ENCODE measurements around the gene FKBP1A. TPM values are rescaled to one million over a fixed set of nuclear protein-coding genes. Genes with fewer than 3 reads are reported as not detected.
A peak's percentile ranks its signal among the peaks of the same experiment; 100 is the strongest.

The FKBP1A gene
- total and polyA plus RNA-seq, 2 donors (not counting 3 experiments of a cell fraction or from before 2014, with no cell fraction given): 968 to 1,972 TPM

DNA sequence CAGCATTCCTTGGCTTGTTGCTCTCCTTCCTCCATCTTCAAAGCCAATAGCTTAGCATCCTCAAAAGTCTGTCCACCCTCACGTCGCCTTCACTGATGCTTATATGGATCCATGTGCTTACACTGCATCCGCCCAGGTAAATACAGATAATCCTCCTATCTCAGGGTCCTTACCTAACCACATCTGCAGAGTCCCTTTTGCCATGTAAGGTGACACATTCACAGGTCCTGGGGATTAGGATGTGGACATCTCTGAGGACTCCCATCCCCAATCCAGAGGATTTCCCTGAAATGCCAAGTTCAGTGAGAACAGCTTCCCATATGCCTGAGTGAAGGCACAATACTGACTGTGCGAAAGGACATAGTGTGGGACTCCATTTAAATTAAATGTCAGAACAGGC, 25.4 kb downstream of the FKBP1A start:
- Histone ChIP-seq H3K27me3 (ENCODE audit: control insufficient read depth in 2 of 2, insufficient read depth in 2 of 2, low read length in 2 of 2) (no peaks in the 10 kb centered on the region), H3K36me3 (ENCODE audit: control insufficient read depth in 2 of 2, extremely low read depth in 1 of 2, insufficient read depth in 2 of 2, low read length in 2 of 2) (peaks cover 21 to 26% of the 10 kb centered on the region in 2 experiments), H2AFZ (ENCODE audit: low read depth, low read length) (no peak overlapping the region), H3K9me1 (replicated peaks; ENCODE audit: control insufficient read depth, extremely low read depth, insufficient read depth, low read length) (no peaks in the 10 kb centered on the region), H3K9ac (replicated peaks; ENCODE audit: extremely low read depth, insufficient read depth, low read length) (no peak overlapping the region), H3K79me2 (ENCODE audit: control insufficient read depth, insufficient read depth, low read length) (peaks cover 42% of the 10 kb centered on the region), H3K27ac (ENCODE audit: insufficient read depth, low read depth, low read length) (no peak overlapping the region), H4K20me1 (replicated peaks; ENCODE audit: control insufficient read depth, extremely low read depth, insufficient read depth, low read length) (peaks cover 3% of the 10 kb centered on the region), H3K4me2 (ENCODE audit: insufficient read depth, low read length) (no peak overlapping the region), H3K4me1 (ENCODE audit: control insufficient read depth, extremely low read depth, insufficient read depth, low read length) (peaks cover 31% of the 10 kb centered on the region), H3K4me3 (replicated peaks in 1 of 3; ENCODE audit: insufficient read depth in 1 of 3, low read depth in 1 of 3, low read length in 3 of 3) (no peak overlapping the region), H3K9me3 (replicated peaks; ENCODE audit: control insufficient read depth, insufficient read depth, low read length) (no peaks in the 10 kb centered on the region)
- dilution Hi-C loops (cut with MboI; ENCODE audit: extremely low pct_ligation_motif_present, low sequenced_read_pairs): no loop called here
- BruUV-seq (replicated peaks): no TSS peak
- DNase-seq (ENCODE audit: low read depth, low spot score): no peak
- POLR2A ChIA-PET: no interaction called here
- TF ChIP-seq MYC (IDR thresholded peaks at IDR 0.05; ENCODE audit: low read depth, low read length): no peak
- TF ChIP-seq POLR2A (IDR thresholded peaks at IDR 0.05; ENCODE audit: low read depth, low read length): peak; percentile 4
- TF ChIP-seq GATA2 (IDR thresholded peaks at IDR 0.05; ENCODE audit: insufficient read depth, insufficient read length, low read depth, low read length): no peak
- CTCF ChIA-PET: interaction anchor here (1.1 kb wide), 1 partner anchor 10 kb away, joined by 3 read pairs; no protein-coding TSS in a partner anchor
- intact Hi-C loops (cut with micrococcal nuclease): no loop called here
- no peak for FAIRE-seq

DNA sequence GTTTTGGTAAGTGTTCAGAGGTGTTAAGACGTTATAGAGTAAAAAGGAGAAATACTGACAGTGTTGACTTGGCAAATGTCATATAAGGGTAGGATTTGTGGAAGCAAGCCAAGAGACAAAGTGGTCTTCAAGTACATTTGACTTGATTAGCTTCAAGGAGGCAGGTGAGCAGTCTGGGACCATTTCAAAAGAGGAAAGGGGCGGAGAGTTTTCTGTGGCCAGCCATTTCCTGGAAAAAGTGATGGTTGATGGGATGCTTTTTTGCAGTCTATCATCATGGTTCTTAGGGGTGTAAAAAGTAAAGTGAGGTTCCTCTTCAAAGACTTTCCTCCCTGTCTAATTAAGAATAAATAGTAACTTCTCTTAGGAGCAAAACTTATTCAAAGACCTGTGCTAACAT, 28.7 kb downstream of the FKBP1A start:
- dilution Hi-C loops (cut with MboI; ENCODE audit: extremely low pct_ligation_motif_present, low sequenced_read_pairs) (no loop called here), intact Hi-C loops (cut with micrococcal nuclease) (no loop called here)
- DNase-seq (ENCODE audit: low read depth, low spot score) (no peak), FAIRE-seq (no peak)
- Histone ChIP-seq H3K27me3 (ENCODE audit: control insufficient read depth in 2 of 2, insufficient read depth in 2 of 2, low read length in 2 of 2) (no peaks in the 10 kb centered on the region), H3K9me3 (replicated peaks; ENCODE audit: control insufficient read depth, insufficient read depth, low read length) (no peaks in the 10 kb centered on the region), H2AFZ (ENCODE audit: low read depth, low read length) (no peak overlapping the region), H3K79me2 (ENCODE audit: control insufficient read depth, insufficient read depth, low read length) (peaks cover 13% of the 10 kb centered on the region), H3K4me1 (ENCODE audit: control insufficient read depth, extremely low read depth, insufficient read depth, low read length) (peaks cover 4% of the 10 kb centered on the region), H3K4me3 (replicated peaks in 1 of 3; ENCODE audit: insufficient read depth in 1 of 3, low read depth in 1 of 3, low read length in 3 of 3) (no peak overlapping the region), H3K9me1 (replicated peaks; ENCODE audit: control insufficient read depth, extremely low read depth, insufficient read depth, low read length) (no peaks in the 10 kb centered on the region), H4K20me1 (replicated peaks; ENCODE audit: control insufficient read depth, extremely low read depth, insufficient read depth, low read length) (no peaks in the 10 kb centered on the region), H3K36me3 (ENCODE audit: control insufficient read depth in 2 of 2, extremely low read depth in 1 of 2, insufficient read depth in 2 of 2, low read length in 2 of 2) (peaks cover 8 to 17% of the 10 kb centered on the region in 2 experiments), H3K9ac (replicated peaks; ENCODE audit: extremely low read depth, insufficient read depth, low read length) (no peak overlapping the region), H3K27ac (ENCODE audit: insufficient read depth, low read depth, low read length) (no peak overlapping the region), H3K4me2 (ENCODE audit: insufficient read depth, low read length) (no peak overlapping the region)
- no TSS peak for BruUV-seq (replicated peaks)
- POLR2A ChIA-PET: no interaction called here
- CTCF ChIA-PET: no interaction called here
- TF ChIP-seq POLR2A (IDR thresholded peaks at IDR 0.05; ENCODE audit: low read depth, low read length): peak; percentile 18
- TF ChIP-seq GATA2 (IDR thresholded peaks at IDR 0.05; ENCODE audit: insufficient read depth, insufficient read length, low read depth, low read length): no peak

All from endothelial cell of umbilical vein (primary cell).